ENCODE results near the gene WASL.

DNA sequence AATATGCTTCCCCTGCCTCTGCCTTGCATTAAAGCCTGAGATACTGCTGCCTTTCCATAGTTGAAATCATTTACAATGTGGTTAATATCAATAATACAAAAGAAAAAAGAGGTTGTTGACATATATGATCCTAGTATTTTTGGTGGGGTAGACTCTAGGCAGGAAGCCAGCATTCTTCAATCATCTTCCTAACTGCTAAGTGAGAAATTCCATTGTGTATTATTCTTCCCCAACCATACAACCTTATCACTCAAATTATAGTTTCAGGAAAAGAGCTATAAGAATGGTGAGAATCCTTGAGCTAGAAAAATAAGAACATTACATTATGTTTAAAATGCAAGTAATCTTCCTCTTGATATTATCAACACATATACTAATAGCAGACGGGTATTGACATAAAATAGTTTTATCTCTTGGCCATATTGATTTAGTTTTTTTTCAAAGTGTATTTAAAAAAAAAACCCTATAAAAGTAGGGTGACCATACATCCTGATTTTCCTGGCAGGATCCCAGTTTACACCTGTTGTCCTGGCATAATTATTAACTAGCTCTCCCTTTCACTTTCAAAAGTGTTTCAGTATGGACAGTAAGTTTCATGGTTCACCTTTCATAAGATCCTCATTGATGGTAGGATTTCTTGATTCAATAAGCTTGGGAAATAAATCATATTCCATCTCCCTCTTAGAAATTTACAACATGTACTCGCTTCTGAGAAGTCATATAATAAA lies 33.4 kb upstream of the WASL start:
- TF ChIP-seq, protein P1, sequence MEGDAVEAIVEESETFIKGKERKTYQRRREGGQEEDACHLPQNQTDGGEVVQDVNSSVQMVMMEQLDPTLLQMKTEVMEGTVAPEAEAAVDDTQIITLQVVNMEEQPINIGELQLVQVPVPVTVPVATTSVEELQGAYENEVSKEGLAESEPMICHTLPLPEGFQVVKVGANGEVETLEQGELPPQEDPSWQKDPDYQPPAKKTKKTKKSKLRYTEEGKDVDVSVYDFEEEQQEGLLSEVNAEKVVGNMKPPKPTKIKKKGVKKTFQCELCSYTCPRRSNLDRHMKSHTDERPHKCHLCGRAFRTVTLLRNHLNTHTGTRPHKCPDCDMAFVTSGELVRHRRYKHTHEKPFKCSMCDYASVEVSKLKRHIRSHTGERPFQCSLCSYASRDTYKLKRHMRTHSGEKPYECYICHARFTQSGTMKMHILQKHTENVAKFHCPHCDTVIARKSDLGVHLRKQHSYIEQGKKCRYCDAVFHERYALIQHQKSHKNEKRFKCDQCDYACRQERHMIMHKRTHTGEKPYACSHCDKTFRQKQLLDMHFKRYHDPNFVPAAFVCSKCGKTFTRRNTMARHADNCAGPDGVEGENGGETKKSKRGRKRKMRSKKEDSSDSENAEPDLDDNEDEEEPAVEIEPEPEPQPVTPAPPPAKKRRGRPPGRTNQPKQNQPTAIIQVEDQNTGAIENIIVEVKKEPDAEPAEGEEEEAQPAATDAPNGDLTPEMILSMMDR (IDR thresholded peaks at IDR 0.05; ENCODE audit: low read length) = no peak
- no peak for TF ChIP-seq EZH2 (IDR thresholded peaks at IDR 0.05; ENCODE audit: borderline replicate concordance, low read length)
